DND-41 (cell line): ENCODE results near the gene RBM23.

Experiments
- ATAC-seq: fragments of 200-7000 bp; cut with Tn5 transposase; 3 replicates; pipeline ENCODE4 v1.9.1; 2021; ENCODE audit warnings: low read depth; ENCODE audit not compliant: insufficient read depth
- DNase-seq: peaks from one replicate; pipeline ENCODE4 v3.0.0-alpha.2; 2020
- H2AFZ ChIP-seq: 2 replicates; pipeline ENCODE4 v1.6.0; 2012; ENCODE audit warnings: low read depth, low read length
- H3K27ac ChIP-seq: 2 replicates; pipeline ENCODE4 v1.5.1; 2012; ENCODE audit warnings: low read length, inconsistent platforms
- H3K27me3 ChIP-seq: fragments of 200-600 bp; sonication (generic); 2 replicates; pipeline ENCODE4 v1.6.0; 2012; ENCODE audit warnings: low read length, mild to moderate bottlenecking, inconsistent platforms; ENCODE audit not compliant: insufficient read depth, poor library complexity
- H3K36me3 ChIP-seq: 2 replicates; pipeline ENCODE4 v1.5.1; 2012; ENCODE audit warnings: low read length, inconsistent platforms; ENCODE audit not compliant: insufficient read depth
- H3K4me1 ChIP-seq: 2 replicates; pipeline ENCODE4 v1.5.1; 2012; ENCODE audit warnings: mild to moderate bottlenecking, low read length; ENCODE audit not compliant: insufficient read depth
- H3K4me2 ChIP-seq: 2 replicates; pipeline ENCODE4 v1.6.0; 2012; ENCODE audit warnings: mild to moderate bottlenecking, moderate library complexity, low read length, inconsistent platforms; ENCODE audit not compliant: insufficient read depth
- H3K4me3 ChIP-seq, 2 experiments: fragments of 200-600 bp in 1 of 2; shearing (Covaris generic) in 1 of 2; 2 replicates each; pipeline ENCODE4 v1.5.1; 2012 to 2016; ENCODE audit warnings: inconsistent platforms in 2 of 2, low read length in 2 of 2, mild to moderate bottlenecking in 2 of 2, low read depth in 1 of 2, moderate library complexity in 1 of 2
- H3K79me2 ChIP-seq: 2 replicates; pipeline ENCODE4 v1.6.0; 2012; ENCODE audit warnings: low read length, inconsistent platforms; ENCODE audit not compliant: insufficient read depth
- H3K9ac ChIP-seq: 2 replicates; pipeline ENCODE4 v1.6.0; 2012; ENCODE audit warnings: low read depth, mild to moderate bottlenecking, inconsistent platforms, low read length, moderate library complexity
- H3K9me3 ChIP-seq: 2 replicates; pipeline ENCODE4 v1.5.1; 2012; ENCODE audit warnings: low read length, moderate library complexity, mild to moderate bottlenecking, inconsistent platforms; ENCODE audit not compliant: insufficient read depth, severe bottlenecking
- H4K20me1 ChIP-seq: 2 replicates; pipeline ENCODE4 v1.6.0; 2012; ENCODE audit warnings: low read length; ENCODE audit not compliant: insufficient read depth
- CTCF ChIP-seq: IDR thresholded peaks from 2 replicates; pipeline ENCODE4 v1.5.1; 2012; ENCODE audit warnings: borderline replicate concordance, low read length, moderate library complexity, mild to moderate bottlenecking; ENCODE audit not compliant: poor library complexity, severe bottlenecking; ENCODE audit errors: extremely low read depth
- EZH2 ChIP-seq: IDR thresholded peaks from 3 replicates; pipeline ENCODE4 v1.6.1; 2012; ENCODE audit warnings: borderline replicate concordance, low read depth, mild to moderate bottlenecking, moderate library complexity, low read length, inconsistent platforms; ENCODE audit not compliant: severe bottlenecking

The RBM23 gene

GRCh38 chr14:22848351-22849164, 70.4 kb downstream of the RBM23 start:
- Histone ChIP-seq H3K79me2 (no peaks in the 10 kb centered on the region), H3K4me2 (no peak overlapping the region), H3K27ac (no peak overlapping the region), H3K36me3 (no peaks in the 10 kb centered on the region), H3K4me1 (peaks cover 8% of the 10 kb centered on the region), H3K9ac (no peak overlapping the region), H2AFZ (no peak overlapping the region), H3K27me3 (peaks cover 20% of the 10 kb centered on the region), H3K4me3 (no peak overlapping the region), H4K20me1 (peaks cover 16% of the 10 kb centered on the region), H3K9me3 (no peaks in the 10 kb centered on the region)
- ATAC-seq, result no peak
- DNase-seq, result no peak
- TF ChIP-seq CTCF, result no peak
- TF ChIP-seq EZH2, result no peak

GRCh38 chr14:22847661-22848341, 71.1 kb downstream of the RBM23 start:
- Histone ChIP-seq H3K27me3 (peaks cover 22% of the 10 kb centered on the region), H3K27ac (no peak overlapping the region), H3K9ac (no peak overlapping the region), H3K9me3 (no peaks in the 10 kb centered on the region), H3K4me2 (no peak overlapping the region), H2AFZ (no peak overlapping the region), H3K4me3 (no peak overlapping the region), H4K20me1 (peaks cover 16% of the 10 kb centered on the region), H3K36me3 (no peaks in the 10 kb centered on the region), H3K79me2 (no peaks in the 10 kb centered on the region), H3K4me1 (peaks cover under 1% of the 10 kb centered on the region; the same call in 1 of the 2 replicates)
- TF ChIP-seq CTCF, result peak; percentile 17
- TF ChIP-seq EZH2, result no peak
- no peak for ATAC-seq
- DNase-seq, result no peak

GRCh38 chr14:22846811-22847307, 72.1 kb downstream of the RBM23 start:
- peaks cover 16% of the 10 kb centered on the region for H4K20me1 ChIP-seq
- no peak for TF ChIP-seq CTCF
- TF ChIP-seq EZH2, result no peak
- no peak overlapping the region for H3K4me2 ChIP-seq
- no peaks in the 10 kb centered on the region for H3K9me3 ChIP-seq
- no peak for DNase-seq
- ATAC-seq, result no peak
- H3K9ac ChIP-seq, result no peak overlapping the region
- peaks cover 30% of the 10 kb centered on the region for H3K27me3 ChIP-seq
- H2AFZ ChIP-seq, result no peak overlapping the region
- no peaks in the 10 kb centered on the region for H3K4me1 ChIP-seq
- no peak overlapping the region for H3K27ac ChIP-seq
- H3K36me3 ChIP-seq, result no peaks in the 10 kb centered on the region
- no peak overlapping the region for H3K4me3 ChIP-seq
- no peaks in the 10 kb centered on the region for H3K79me2 ChIP-seq
